ENCODE measurements around the gene MYO7B.

DNA sequence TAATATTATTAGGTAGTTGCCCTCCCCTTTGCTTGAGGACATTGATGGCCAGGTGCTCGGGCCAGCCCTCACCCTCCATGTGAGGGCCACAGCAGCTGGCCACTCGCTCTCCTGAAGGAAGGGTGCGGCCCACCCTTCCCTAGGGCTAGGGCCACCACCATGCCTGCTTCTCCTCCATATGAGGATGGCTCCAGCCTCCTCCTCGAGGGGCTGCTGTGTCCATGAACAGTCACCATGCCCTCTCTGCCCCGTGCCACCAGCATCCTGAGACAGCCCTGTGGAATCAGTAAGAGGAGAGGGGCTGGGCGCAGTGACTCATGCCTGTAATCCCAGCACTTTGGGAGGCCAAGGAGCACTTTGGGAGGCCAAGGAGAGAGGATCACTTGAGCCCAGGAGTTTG is 112.8 kb downstream of the MYO7B start:
- TF ChIP-seq, protein P1, sequence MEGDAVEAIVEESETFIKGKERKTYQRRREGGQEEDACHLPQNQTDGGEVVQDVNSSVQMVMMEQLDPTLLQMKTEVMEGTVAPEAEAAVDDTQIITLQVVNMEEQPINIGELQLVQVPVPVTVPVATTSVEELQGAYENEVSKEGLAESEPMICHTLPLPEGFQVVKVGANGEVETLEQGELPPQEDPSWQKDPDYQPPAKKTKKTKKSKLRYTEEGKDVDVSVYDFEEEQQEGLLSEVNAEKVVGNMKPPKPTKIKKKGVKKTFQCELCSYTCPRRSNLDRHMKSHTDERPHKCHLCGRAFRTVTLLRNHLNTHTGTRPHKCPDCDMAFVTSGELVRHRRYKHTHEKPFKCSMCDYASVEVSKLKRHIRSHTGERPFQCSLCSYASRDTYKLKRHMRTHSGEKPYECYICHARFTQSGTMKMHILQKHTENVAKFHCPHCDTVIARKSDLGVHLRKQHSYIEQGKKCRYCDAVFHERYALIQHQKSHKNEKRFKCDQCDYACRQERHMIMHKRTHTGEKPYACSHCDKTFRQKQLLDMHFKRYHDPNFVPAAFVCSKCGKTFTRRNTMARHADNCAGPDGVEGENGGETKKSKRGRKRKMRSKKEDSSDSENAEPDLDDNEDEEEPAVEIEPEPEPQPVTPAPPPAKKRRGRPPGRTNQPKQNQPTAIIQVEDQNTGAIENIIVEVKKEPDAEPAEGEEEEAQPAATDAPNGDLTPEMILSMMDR (IDR thresholded peaks at IDR 0.05; ENCODE audit: insufficient read depth, low read length), result no peak
- TF ChIP-seq, protein P2, sequence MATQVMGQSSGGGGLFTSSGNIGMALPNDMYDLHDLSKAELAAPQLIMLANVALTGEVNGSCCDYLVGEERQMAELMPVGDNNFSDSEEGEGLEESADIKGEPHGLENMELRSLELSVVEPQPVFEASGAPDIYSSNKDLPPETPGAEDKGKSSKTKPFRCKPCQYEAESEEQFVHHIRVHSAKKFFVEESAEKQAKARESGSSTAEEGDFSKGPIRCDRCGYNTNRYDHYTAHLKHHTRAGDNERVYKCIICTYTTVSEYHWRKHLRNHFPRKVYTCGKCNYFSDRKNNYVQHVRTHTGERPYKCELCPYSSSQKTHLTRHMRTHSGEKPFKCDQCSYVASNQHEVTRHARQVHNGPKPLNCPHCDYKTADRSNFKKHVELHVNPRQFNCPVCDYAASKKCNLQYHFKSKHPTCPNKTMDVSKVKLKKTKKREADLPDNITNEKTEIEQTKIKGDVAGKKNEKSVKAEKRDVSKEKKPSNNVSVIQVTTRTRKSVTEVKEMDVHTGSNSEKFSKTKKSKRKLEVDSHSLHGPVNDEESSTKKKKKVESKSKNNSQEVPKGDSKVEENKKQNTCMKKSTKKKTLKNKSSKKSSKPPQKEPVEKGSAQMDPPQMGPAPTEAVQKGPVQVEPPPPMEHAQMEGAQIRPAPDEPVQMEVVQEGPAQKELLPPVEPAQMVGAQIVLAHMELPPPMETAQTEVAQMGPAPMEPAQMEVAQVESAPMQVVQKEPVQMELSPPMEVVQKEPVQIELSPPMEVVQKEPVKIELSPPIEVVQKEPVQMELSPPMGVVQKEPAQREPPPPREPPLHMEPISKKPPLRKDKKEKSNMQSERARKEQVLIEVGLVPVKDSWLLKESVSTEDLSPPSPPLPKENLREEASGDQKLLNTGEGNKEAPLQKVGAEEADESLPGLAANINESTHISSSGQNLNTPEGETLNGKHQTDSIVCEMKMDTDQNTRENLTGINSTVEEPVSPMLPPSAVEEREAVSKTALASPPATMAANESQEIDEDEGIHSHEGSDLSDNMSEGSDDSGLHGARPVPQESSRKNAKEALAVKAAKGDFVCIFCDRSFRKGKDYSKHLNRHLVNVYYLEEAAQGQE (IDR thresholded peaks at IDR 0.05; ENCODE audit: insufficient replicate concordance, low read depth), result no peak
- no peak for TF ChIP-seq POLR2AphosphoS5 (IDR thresholded peaks at IDR 0.05; ENCODE audit: low read depth)
- no peak for TF ChIP-seq GABPA (IDR thresholded peaks at IDR 0.05; ENCODE audit: low read depth)
- no peak for TF ChIP-seq SPI1 (IDR thresholded peaks at IDR 0.05; ENCODE audit: borderline replicate concordance, low read depth)
